ENCODE measurements around the gene SLC34A3.

Gene SLC34A3

GRCh38 chr9:137254624-137255447, 24.1 kb downstream of the SLC34A3 start, which contains the start of gene NELFB:
Gene NELFB (plus strand): TSS chr9:137255327.
- peak; percentile 54 to 95 (median 89) for DNase-seq

GRCh38 chr9:137255448-137256114, 24.9 kb downstream of the SLC34A3 start:
- DNase-seq, result peak in 7 of 58 donors; percentile 48 to 73 (median 66)

GRCh38 chr9:137256362-137256761, 25.7 kb downstream of the SLC34A3 start:
- no peak for DNase-seq

- DNase-seq, result no peak
Observed at GRCh38 chr9:137256856-137257255, 26.2 kb downstream of the SLC34A3 start.

GRCh38 chr9:137262173-137262908, 31.6 kb downstream of the SLC34A3 start:
- peak in 8 of 58 donors; percentile 9 to 27 (median 18) for DNase-seq

GRCh38 chr9:137262909-137263285, 32.2 kb downstream of the SLC34A3 start:
- no peak for DNase-seq

GRCh38 chr9:137263506-137263905, 32.8 kb downstream of the SLC34A3 start:
- no peak for DNase-seq

- DNase-seq, result no peak
Observed at GRCh38 chr9:137264067-137264466, 33.4 kb downstream of the SLC34A3 start.

- no peak for DNase-seq
Observed at GRCh38 chr9:137265496-137266161, 34.9 kb downstream of the SLC34A3 start.

GRCh38 chr9:137266162-137266527, 35.4 kb downstream of the SLC34A3 start:
- DNase-seq, result no peak

GRCh38 chr9:137266585-137267453, 36.1 kb downstream of the SLC34A3 start:
- DNase-seq, result no peak

- no peak for DNase-seq
Observed at GRCh38 chr9:137267933-137268355, 37.2 kb downstream of the SLC34A3 start.

GRCh38 chr9:137268538-137269201, 38.0 kb downstream of the SLC34A3 start:
- DNase-seq, result no peak

- DNase-seq, result no peak
Observed at GRCh38 chr9:137269231-137269772, 38.6 kb downstream of the SLC34A3 start.

GRCh38 chr9:137270929-137271695, 40.4 kb downstream of the SLC34A3 start:
- DNase-seq, result no peak

- no peak for DNase-seq
Observed at GRCh38 chr9:137271696-137272076, 41.0 kb downstream of the SLC34A3 start.

- no peak for DNase-seq
Observed at GRCh38 chr9:137272241-137273094, 41.8 kb downstream of the SLC34A3 start.

- DNase-seq, result no peak
Observed at GRCh38 chr9:137273095-137273490, 42.4 kb downstream of the SLC34A3 start.

Measured in anterior cingulate cortex (tissue), 58 donors.